Measurements from ENCODE around the gene PIP5KL1. TPM values are rescaled to one million over a fixed set of nuclear protein-coding genes. Genes with fewer than 3 reads are reported as not detected.

The PIP5KL1 gene
- total and polyA plus RNA-seq, 2 of the 8 experiments (the other 6 are each of a cell fraction or from before 2014, with no cell fraction given): 13.4 to 15.4 TPM

- TF ChIP-seq POLR2AphosphoS5 (IDR thresholded peaks at IDR 0.05; ENCODE audit: low read depth, low read length) (no peak), GABPA (IDR thresholded peaks at IDR 0.05; ENCODE audit: borderline replicate concordance, insufficient read depth, low read length) (no peak), SP1 (IDR thresholded peaks at IDR 0.05; ENCODE audit: low read depth, low read length) (no peak), SRF (IDR thresholded peaks at IDR 0.05; ENCODE audit: low read depth, low read length) (no peak), HDAC2 (IDR thresholded peaks at IDR 0.05; ENCODE audit: borderline replicate concordance in 1 of 2, low read depth in 2 of 2, low read length in 2 of 2) (no peak), E2F6 (IDR thresholded peaks at IDR 0.05) (no peak), EZH2 (IDR thresholded peaks at IDR 0.05; ENCODE audit: low read depth, low read length, severe bottlenecking) (no peak), TEAD4 (IDR thresholded peaks at IDR 0.05; ENCODE audit: low read depth, low read length) (no peak)
Measured at GRCh38 chr9:127880143-127880542, 50.4 kb downstream of the PIP5KL1 start (continued).
